Liver (tissue), 9 donors: ENCODE measurements around the gene RERE. TPM values are rescaled to one million over a fixed set of nuclear protein-coding genes. Genes with fewer than 3 reads are reported as not detected.

Experiments
- DNase-seq: peaks from one replicate; pipeline ENCODE4 v3.0.0-alpha.2; 2017; ENCODE audit warnings: low spot score
- H3K27ac ChIP-seq, 2 donors: one replicate each; pipeline ENCODE4 v1.7.0; 2013; ENCODE audit warnings: inconsistent platforms in 2 of 2, low read length in 2 of 2, control low read depth in 1 of 2, low read depth in 1 of 2, mild to moderate bottlenecking in 1 of 2
- H3K27me3 ChIP-seq, 4 donors: one replicate each; pipeline versions ENCODE4 v1.6.1 to v1.7.0; 2013; ENCODE audit warnings: low read length in 3 of 4, inconsistent platforms in 1 of 4, mild to moderate bottlenecking in 1 of 4, moderate library complexity in 1 of 4; ENCODE audit not compliant: control insufficient read depth in 4 of 4, insufficient read depth in 4 of 4
- H3K36me3 ChIP-seq, 4 donors: one replicate each; pipeline versions ENCODE4 v1.6.1 to v1.7.0; 2013; ENCODE audit warnings: low read length in 3 of 4, mild to moderate bottlenecking in 3 of 4, low read depth in 1 of 4, moderate library complexity in 1 of 4; ENCODE audit not compliant: control insufficient read depth in 4 of 4, insufficient read depth in 3 of 4
- H3K4me1 ChIP-seq, 4 donors: one replicate each; pipeline versions ENCODE4 v1.6.1 to v1.7.0; 2013; ENCODE audit warnings: low read length in 3 of 4, mild to moderate bottlenecking in 3 of 4, moderate library complexity in 1 of 4; ENCODE audit not compliant: control insufficient read depth in 4 of 4, insufficient read depth in 4 of 4
- H3K4me3 ChIP-seq, 3 donors: one replicate each; pipeline versions ENCODE4 v1.6.1 to v1.7.0; 2013; ENCODE audit warnings: low read length in 3 of 3, control low read depth in 1 of 3, low read depth in 1 of 3, mild to moderate bottlenecking in 1 of 3
- H3K9ac ChIP-seq, 2 donors: one replicate each; pipeline ENCODE4 v1.7.0; 2013; ENCODE audit warnings: low read length in 2 of 2, mild to moderate bottlenecking in 2 of 2, moderate library complexity in 2 of 2, control low read depth in 1 of 2, low read depth in 1 of 2
- H3K9me3 ChIP-seq, 4 donors: one replicate each; pipeline versions ENCODE4 v1.6.1 to v1.7.0; 2013; ENCODE audit warnings: low read length in 3 of 4; ENCODE audit not compliant: control insufficient read depth in 4 of 4
- CTCF ChIP-seq: fragments of 150-350 bp; IDR thresholded peaks from 2 replicates; pipeline ENCODE4 v1.5.1; 2017; ENCODE audit warnings: improper control_type of control experiment, low read depth, low read length; ENCODE audit not compliant: missing input control
- EGR1 ChIP-seq, 2 donors: IDR thresholded peaks; 2 replicates each; pipeline ENCODE4 v1.6.1; 2016 to 2018; ENCODE audit warnings: antibody characterized with exemption in 2 of 2, low read depth in 2 of 2
- FOXA1 ChIP-seq: IDR thresholded peaks from 2 replicates; pipeline ENCODE4 v1.6.1; 2016; ENCODE audit warnings: antibody characterized with exemption
- FOXA2 ChIP-seq: IDR thresholded peaks from 2 replicates; pipeline ENCODE4 v1.6.1; 2016; ENCODE audit warnings: antibody characterized with exemption
- GABPA ChIP-seq, 2 donors: IDR thresholded peaks in 1 of 2; conservative IDR thresholded peaks in 1 of 2; 2 replicates each; pipeline ENCODE4 v1.6.1; 2016; ENCODE audit warnings: antibody characterized with exemption in 2 of 2, mild to moderate bottlenecking in 1 of 2, moderate library complexity in 1 of 2
- HNF4A ChIP-seq, 2 donors: conservative IDR thresholded peaks; 2 replicates each; pipeline ENCODE4 v1.6.1; 2016; ENCODE audit warnings: antibody characterized with exemption in 2 of 2, mild to moderate bottlenecking in 2 of 2
- HNF4G ChIP-seq: IDR thresholded peaks from 2 replicates; pipeline ENCODE4 v1.6.1; 2016; ENCODE audit warnings: antibody characterized with exemption
- JUND ChIP-seq, 2 donors: IDR thresholded peaks; 2 replicates each; pipeline ENCODE4 v1.6.1; 2016; ENCODE audit warnings: antibody characterized with exemption in 2 of 2
- NR2F2 ChIP-seq: IDR thresholded peaks from 2 replicates; pipeline ENCODE4 v1.6.1; 2016; ENCODE audit warnings: antibody characterized with exemption
- RAD21 ChIP-seq, 2 donors: IDR thresholded peaks; 2 replicates each; pipeline ENCODE4 v1.6.1; 2016; ENCODE audit warnings: antibody characterized with exemption in 2 of 2, mild to moderate bottlenecking in 2 of 2
- REST ChIP-seq: IDR thresholded peaks from 2 replicates; pipeline ENCODE4 v1.6.1; 2016; ENCODE audit warnings: antibody characterized with exemption, mild to moderate bottlenecking
- TAF1 ChIP-seq: conservative IDR thresholded peaks from 2 replicates; pipeline ENCODE4 v1.6.1; 2016; ENCODE audit warnings: antibody characterized with exemption, mild to moderate bottlenecking
- ZBTB33 ChIP-seq: IDR thresholded peaks from 2 replicates; pipeline ENCODE4 v1.6.1; 2016; ENCODE audit warnings: antibody characterized with exemption
- WGBS: extraction: QIAGEN DNeasy Blood & Tissue Kit; methylation state at CpG from one replicate; pipeline ENCODE4 v1.1.7; 2013; 5-methylcytosine and 5-hydroxymethylcytosine counted together
- polyA plus RNA-seq, 2 donors: library from polyadenylated mRNA; stranded (reverse) in 1 of 2; unstranded in 1 of 2; fragments of 200-250 nt in 1 of 2; fragments of >200 nt in 1 of 2; fragmentation: Nextera tagmentation in 1 of 2; extraction: Ambion mirVana in 1 of 2; gene quantifications; one replicate each; pipeline versions ENCODE4 v1.2.1 to v1.2.3, GENCODE V29; 2013 to 2015
- total RNA-seq, 2 donors: library from RNA; depleted of rRNA; stranded (reverse); fragments of >200 nt; gene quantifications; one replicate each; pipeline ENCODE4 v1.2.3, GENCODE V29; 2014
- TF ChIP-seq, protein P1 (sequence below): IDR thresholded peaks from 2 replicates; pipeline ENCODE4 v1.6.1; 2016; ENCODE audit warnings: antibody characterized with exemption
- TF ChIP-seq, protein P2 (sequence below): IDR thresholded peaks from 2 replicates; pipeline ENCODE4 v1.6.1; 2016; ENCODE audit warnings: antibody characterized with exemption
- donor health status: healthy.
- donor health status: healthy.
- donor health status: healthy.
- donor health status: healthy.
- donor health status: healthy.

The RERE gene
- total and polyA plus RNA-seq, 4 donors = 9.8 to 49.1 (median 24.8) TPM

GRCh38 chr1:8476006-8476405 is 341.4 kb downstream of the RERE start:
- DNase-seq = no peak

More at GRCh38 chr1:8476006-8476405, 341.4 kb downstream of the RERE start:
- no peak overlapping the region for H3K9ac ChIP-seq
- no peaks in the 10 kb centered on the region for H3K27me3 ChIP-seq
- 87% methylated on average over 3 of the region's 3 CpGs for WGBS
- H3K36me3 ChIP-seq = no peaks in the 10 kb centered on the region
- no peak overlapping the region for H3K27ac ChIP-seq
- H3K9me3 ChIP-seq = no peaks in the 10 kb centered on the region
- TF ChIP-seq HNF4A (conservative IDR thresholded peaks at IDR 0.05) (no peak), RAD21 (IDR thresholded peaks at IDR 0.05) (no peak), GABPA (IDR thresholded peaks at IDR 0.05 in 1 of 2, conservative IDR thresholded peaks at IDR 0.05 in 1 of 2) (no peak), NR2F2 (no peak), JUND (IDR thresholded peaks at IDR 0.05) (no peak), FOXA2 (no peak), FOXA1 (no peak), EGR1 (IDR thresholded peaks at IDR 0.05; ENCODE audit: low read depth in 2 of 2) (no peak), TAF1 (no peak), REST (no peak), CTCF (no peak), HNF4G (no peak), ZBTB33 (no peak)
- TF ChIP-seq, protein P1, sequence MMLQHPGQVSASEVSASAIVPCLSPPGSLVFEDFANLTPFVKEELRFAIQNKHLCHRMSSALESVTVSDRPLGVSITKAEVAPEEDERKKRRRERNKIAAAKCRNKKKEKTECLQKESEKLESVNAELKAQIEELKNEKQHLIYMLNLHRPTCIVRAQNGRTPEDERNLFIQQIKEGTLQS = no peak
- TF ChIP-seq, protein P2, sequence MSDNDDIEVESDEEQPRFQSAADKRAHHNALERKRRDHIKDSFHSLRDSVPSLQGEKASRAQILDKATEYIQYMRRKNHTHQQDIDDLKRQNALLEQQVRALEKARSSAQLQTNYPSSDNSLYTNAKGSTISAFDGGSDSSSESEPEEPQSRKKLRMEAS = no peak
- H3K4me3 ChIP-seq = no peak overlapping the region
- H3K4me1 ChIP-seq = peaks cover 0 to 15% (median 0%) of the 10 kb centered on the region in 4 donors
